Upper lobe of left lung (tissue), 6 donors: ENCODE results near the gene CHST6. TPM values are rescaled to one million over a fixed set of nuclear protein-coding genes. Genes with fewer than 3 reads are reported as not detected.
"Not testable (repeated sequence)": the region's sequence is repeated elsewhere in the genome, so short reads cannot be mapped to it uniquely, and the experiment has no call there.

ENCODE experiments used
- ATAC-seq, 2 donors: fragments of 200-7000 bp; cut with Tn5 transposase; one replicate each; pipeline ENCODE4 v1.9.1; 2022; ENCODE audit warnings: mild to moderate bottlenecking in 2 of 2, moderate library complexity in 2 of 2; ENCODE audit not compliant: low FRiP score in 2 of 2
- DNase-seq, 2 donors: peaks; one replicate each; pipeline ENCODE4 v3.0.0-alpha.2; 2019 to 2020
- H3K27ac ChIP-seq, 4 donors: fragments of 200-600 bp; sonication (generic); one replicate each; pipeline ENCODE4 v1.5.1; 2016 to 2019
- H3K27me3 ChIP-seq, 4 donors: fragments of 200-600 bp; sonication (generic); one replicate each; pipeline ENCODE4 v1.5.1; 2017 to 2019
- H3K36me3 ChIP-seq, 4 donors: fragments of 200-600 bp; sonication (generic); one replicate each; pipeline ENCODE4 v1.5.1; 2016 to 2019
- H3K4me1 ChIP-seq, 4 donors: fragments of 200-600 bp; sonication (generic); one replicate each; pipeline ENCODE4 v1.5.1; 2018 to 2019
- H3K4me3 ChIP-seq, 4 donors: fragments of 200-600 bp; sonication (generic); one replicate each; pipeline ENCODE4 v1.5.1; 2017 to 2019; ENCODE audit warnings: mild to moderate bottlenecking in 2 of 4, moderate library complexity in 1 of 4
- H3K9me3 ChIP-seq, 4 donors: fragments of 200-600 bp; sonication (generic); one replicate each; pipeline ENCODE4 v1.5.1; 2018 to 2019
- CTCF ChIP-seq, 6 experiments: fragments of 450-650 bp in 4 of 6; fragments of 200-600 bp in 2 of 6; sonication (generic) in 2 of 6; IDR thresholded peaks; one replicate each; pipeline ENCODE4 v1.5.1; 2016 to 2019; ENCODE audit warnings: antibody characterized with exemption in 6 of 6
- EP300 ChIP-seq, 4 donors: sonication (generic); formaldehyde crosslinking; IDR thresholded peaks; one replicate each; pipeline ENCODE4 v1.5.1; 2017; ENCODE audit warnings: antibody characterized with exemption in 4 of 4, control low read depth in 2 of 4
- POLR2A ChIP-seq, 4 donors: fragments of 450-650 bp; IDR thresholded peaks; one replicate each; pipeline ENCODE4 v1.5.1; 2016 to 2017; ENCODE audit warnings: antibody characterized with exemption in 4 of 4, mild to moderate bottlenecking in 2 of 4
- POLR2AphosphoS5 ChIP-seq, 2 donors: sonication (generic); formaldehyde crosslinking; IDR thresholded peaks; one replicate each; pipeline ENCODE4 v1.5.1; 2017; ENCODE audit warnings: antibody characterized with exemption in 2 of 2
- WGBS, 2 donors: methylation state at CpG; one replicate each; pipeline ENCODE4 v1.1.5; 2017 to 2018; 5-methylcytosine and 5-hydroxymethylcytosine counted together
- total RNA-seq, 6 donors: library from RNA; depleted of rRNA in 4 of 6; stranded (reverse); fragments of >200 nt in 4 of 6; gene quantifications; one replicate each; pipeline versions ENCODE4 v1.1.0 to v1.2.1, GENCODE V29; 2016 to 2021
- donor health status: DM: no; HTN: no; CAD: no; lungs with moderate emphysema.
- donor health status: DM: no; HTN: yes; CAD: no; lungs with severe emphysema.

The CHST6 gene
- total RNA-seq, 6 donors from 2014 or later: 0.11 to 11.6 (median 2.2) TPM

DNA sequence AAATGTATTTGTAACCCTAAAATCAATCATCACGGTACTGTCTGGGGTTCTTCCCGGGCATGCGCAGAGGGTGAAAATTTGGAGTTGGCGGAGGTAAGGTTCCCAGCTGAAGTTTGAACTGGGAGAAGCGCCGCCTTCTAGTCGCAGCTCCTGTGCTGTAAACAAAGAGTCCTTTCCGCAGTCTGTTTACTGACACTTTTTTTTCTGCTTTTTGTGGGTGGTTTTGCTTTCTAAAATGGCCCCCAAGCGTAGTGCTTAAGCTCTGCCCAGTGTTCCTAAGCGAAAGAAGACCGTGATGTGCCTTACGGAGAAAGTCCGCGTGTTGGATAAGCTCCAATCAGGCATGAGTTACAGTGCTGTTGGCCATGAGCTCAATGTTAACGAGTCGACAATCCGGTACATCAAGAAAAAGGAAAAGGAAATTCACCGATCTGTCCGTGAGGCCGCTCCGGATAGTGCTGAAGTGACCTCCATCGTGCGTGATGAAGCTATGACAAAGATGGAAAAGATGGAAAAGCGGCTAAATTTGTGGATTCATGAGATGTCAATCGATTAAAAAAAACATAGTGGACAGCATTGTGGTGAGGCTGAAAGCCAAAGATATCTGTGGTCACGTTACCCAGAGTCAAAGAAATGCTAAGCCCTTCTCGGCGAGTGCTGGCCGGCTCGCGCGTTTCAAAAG, 61.4 kb downstream of the CHST6 start:
- Histone ChIP-seq H3K36me3 (no peaks in the 10 kb centered on the region), H3K9me3 (no peaks in the 10 kb centered on the region), H3K27ac (peak overlapping the region; percentile 95 to 98 (median 96)), H3K27me3 (no peaks in the 10 kb centered on the region), H3K4me1 (peaks cover 9 to 29% (median 13%) of the 10 kb centered on the region in 4 donors), H3K4me3 (peak overlapping the region; percentile 76 to 96 (median 84))
- peak; percentile 85 to 93 for ATAC-seq
- DNase-seq: peak in 1 of 2 donors; percentile 77
- 2 to 9% methylated on average over 32 of the region's 32 CpGs for WGBS, 2 donors
- TF ChIP-seq EP300 (IDR thresholded peaks at IDR 0.05): peak in 1 of 4 donors; percentile 10
- peak; percentile 45 to 52 for TF ChIP-seq POLR2AphosphoS5 (IDR thresholded peaks at IDR 0.05)
- peak in 2 of 4 donors; percentile 11 to 53 for TF ChIP-seq POLR2A (IDR thresholded peaks at IDR 0.05)
- peak in 1 of 6 experiments; percentile 14 for TF ChIP-seq CTCF (IDR thresholded peaks at IDR 0.05)

DNA sequence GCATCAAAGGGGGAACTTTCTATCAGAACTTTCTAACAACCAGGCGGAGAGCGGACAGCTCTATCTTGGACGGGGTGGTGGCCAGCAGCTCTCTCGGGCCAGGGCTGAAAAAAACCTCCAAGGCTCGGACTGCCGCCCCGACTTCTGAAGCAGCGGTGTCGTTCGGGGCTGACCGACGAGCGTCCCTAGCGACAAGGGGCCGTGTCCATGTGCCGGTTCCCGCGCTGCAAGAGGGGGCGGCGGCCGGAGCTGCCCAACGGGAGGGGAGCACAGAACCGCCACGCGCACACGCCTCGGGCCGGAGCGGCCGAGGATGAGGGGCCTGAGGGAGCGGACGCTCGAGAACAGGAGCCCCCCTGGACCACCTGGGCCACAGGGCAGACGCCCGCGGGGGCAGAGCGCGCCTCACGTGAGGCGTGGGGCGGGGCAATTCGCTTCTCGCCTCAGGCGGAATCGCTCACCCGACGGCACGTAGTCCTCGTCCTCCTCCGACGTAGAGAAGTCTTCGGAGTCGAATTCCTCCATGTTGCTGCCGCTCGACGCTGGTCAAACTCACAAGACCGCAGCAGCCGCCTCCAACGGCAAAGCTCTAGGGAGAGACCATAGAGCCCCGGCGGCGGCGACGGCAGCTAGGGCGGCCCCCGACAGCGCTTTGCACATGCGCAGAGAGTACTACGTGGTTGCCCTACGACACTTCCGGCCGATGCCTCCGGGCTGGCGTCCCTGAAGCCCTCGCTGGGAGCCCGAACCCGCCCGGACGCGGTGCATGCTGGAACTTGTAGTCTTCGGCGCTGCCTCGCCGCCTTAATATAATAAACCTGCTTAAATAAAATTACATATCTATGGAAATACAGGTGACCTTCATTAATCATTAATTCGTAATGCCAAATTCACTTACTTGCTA, 62.2 kb downstream of the CHST6 start, which contains the start of gene CFDP1:
Gene CFDP1 (minus strand): TSS at position 676 of the 904 bp plus-strand sequence. CDS start 151 bp downstream, at position 525.
- Histone ChIP-seq H3K27ac (peak within 1 kb of the TSS; percentile 95 to 98 (median 96)), H3K27me3 (no peaks in the 10 kb centered on the region), H3K36me3 (no peaks in the 10 kb centered on the region), H3K9me3 (no peaks in the 10 kb centered on the region), H3K4me3 (peak within 1 kb of the TSS; percentile 76 to 96 (median 84)), H3K4me1 (peaks cover 9 to 29% (median 13%) of the 10 kb centered on the region in 4 donors)
- WGBS, 2 donors: 1 to 4% methylated on average over 17 to 71 of the region's 85 CpGs
- TF ChIP-seq POLR2A (IDR thresholded peaks at IDR 0.05) (peak in 3 of 4 donors; percentile 54 to 81 (median 61)), POLR2AphosphoS5 (IDR thresholded peaks at IDR 0.05) (peak; percentile 63 to 78), EP300 (IDR thresholded peaks at IDR 0.05) (no peak), CTCF (IDR thresholded peaks at IDR 0.05) (peak in 3 of 6 experiments; percentile 2 to 37 (median 28))
- peak; percentile 97 to 99 for ATAC-seq
- DNase-seq: peak; percentile 96 to 97

- ATAC-seq: no peak
- no peak overlapping the region for H3K27ac ChIP-seq
- DNase-seq: no peak
- no peaks in the 10 kb centered on the region for H3K9me3 ChIP-seq
- TF ChIP-seq POLR2AphosphoS5 (IDR thresholded peaks at IDR 0.05) (no peak), POLR2A (IDR thresholded peaks at IDR 0.05) (no peak), CTCF (IDR thresholded peaks at IDR 0.05) (no peak), EP300 (IDR thresholded peaks at IDR 0.05) (no peak)
- no peak overlapping the region for H3K4me3 ChIP-seq
- peaks cover 9 to 32% (median 13%) of the 10 kb centered on the region in 4 donors for H3K4me1 ChIP-seq
- no peaks in the 10 kb centered on the region for H3K36me3 ChIP-seq
- WGBS, 2 donors: 86% methylated on average over 11 of the region's 11 CpGs
- H3K27me3 ChIP-seq: no peaks in the 10 kb centered on the region
Observed at GRCh38 chr16:75429621-75430403, 65.4 kb downstream of the CHST6 start.

DNA sequence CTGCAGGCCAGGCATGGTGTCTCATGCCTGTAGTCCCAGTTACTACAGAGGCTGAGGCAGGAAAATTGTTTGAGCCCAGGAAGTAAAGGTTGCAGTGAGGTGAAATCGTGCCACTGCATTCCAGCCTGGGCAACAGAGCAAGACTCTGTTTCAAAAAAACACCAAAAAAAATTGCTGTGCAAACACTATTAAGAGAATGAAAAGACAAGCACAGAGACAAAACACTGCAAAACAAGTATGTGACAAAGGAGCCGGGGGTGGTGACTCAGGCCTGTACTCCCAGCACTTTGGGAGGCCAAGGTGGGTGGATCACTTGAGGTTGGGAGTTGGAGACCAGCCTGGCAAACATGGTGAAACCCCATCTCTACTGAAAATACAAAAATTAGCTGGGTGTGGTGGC, 68.7 kb downstream of the CHST6 start:
- not testable (repeated sequence) for DNase-seq, H3K27ac ChIP-seq, H3K4me3 ChIP-seq, H3K36me3 ChIP-seq, ATAC-seq, H3K27me3 ChIP-seq, H3K9me3 ChIP-seq
- 66 to 71% methylated on average over 2 of the region's 2 CpGs for WGBS, 2 donors
- peaks cover 1 to 20% (median 4%) of the 10 kb centered on the region in 4 donors for H3K4me1 ChIP-seq

DNA sequence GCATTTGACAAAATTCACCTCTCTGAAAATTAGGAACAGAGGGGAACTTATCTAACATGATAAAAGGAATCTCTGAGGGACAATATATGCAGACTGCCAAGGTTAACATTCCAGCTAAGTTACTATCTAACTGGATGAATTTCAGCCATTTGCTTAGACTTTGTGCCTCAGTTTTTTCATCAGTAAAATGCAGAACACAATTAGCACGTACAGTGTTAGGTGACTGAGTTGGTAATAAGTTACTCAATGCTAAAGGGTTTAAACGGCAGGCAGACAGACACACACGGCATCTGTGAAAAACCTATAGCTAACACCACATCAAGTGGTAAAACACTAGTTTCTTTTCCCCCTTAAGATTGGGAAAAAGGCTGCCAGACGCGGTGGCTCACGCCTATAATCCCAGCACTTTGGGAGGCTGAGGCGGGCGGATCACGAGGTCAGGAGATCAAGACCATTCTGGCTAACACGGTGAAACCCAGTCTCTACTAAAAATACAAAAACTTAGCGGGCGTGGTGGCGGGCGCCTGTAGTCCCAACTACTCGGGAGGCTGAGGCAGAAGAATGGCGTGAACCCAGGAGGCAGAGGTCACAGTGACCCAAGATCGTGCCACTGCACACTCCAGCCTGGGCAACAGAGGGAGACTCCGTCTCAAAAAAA, 71.0 kb downstream of the CHST6 start:
- not testable (repeated sequence) for H3K9me3 ChIP-seq, H3K27me3 ChIP-seq, H3K36me3 ChIP-seq, H3K4me3 ChIP-seq, H3K27ac ChIP-seq, DNase-seq
- ATAC-seq: peak in 1 of 2 donors; percentile 10
- H3K4me1 ChIP-seq: peaks cover 10 to 18% (median 11%) of the 10 kb centered on the region in 4 donors
- 90 to 91% methylated on average over 18 of the region's 18 CpGs for WGBS, 2 donors
